GM21576 (cell line): Measurements from ENCODE around the gene GMCL2.

Experiments used
- ATAC-seq: cut with Tn5 transposase; IDR thresholded peaks from one replicate; pipeline ENCODE4 v1.9.1; 2021; ENCODE audit warnings: mild to moderate bottlenecking, moderate library complexity; ENCODE audit not compliant: unreplicated experiment

GMCL2 gene

DNA sequence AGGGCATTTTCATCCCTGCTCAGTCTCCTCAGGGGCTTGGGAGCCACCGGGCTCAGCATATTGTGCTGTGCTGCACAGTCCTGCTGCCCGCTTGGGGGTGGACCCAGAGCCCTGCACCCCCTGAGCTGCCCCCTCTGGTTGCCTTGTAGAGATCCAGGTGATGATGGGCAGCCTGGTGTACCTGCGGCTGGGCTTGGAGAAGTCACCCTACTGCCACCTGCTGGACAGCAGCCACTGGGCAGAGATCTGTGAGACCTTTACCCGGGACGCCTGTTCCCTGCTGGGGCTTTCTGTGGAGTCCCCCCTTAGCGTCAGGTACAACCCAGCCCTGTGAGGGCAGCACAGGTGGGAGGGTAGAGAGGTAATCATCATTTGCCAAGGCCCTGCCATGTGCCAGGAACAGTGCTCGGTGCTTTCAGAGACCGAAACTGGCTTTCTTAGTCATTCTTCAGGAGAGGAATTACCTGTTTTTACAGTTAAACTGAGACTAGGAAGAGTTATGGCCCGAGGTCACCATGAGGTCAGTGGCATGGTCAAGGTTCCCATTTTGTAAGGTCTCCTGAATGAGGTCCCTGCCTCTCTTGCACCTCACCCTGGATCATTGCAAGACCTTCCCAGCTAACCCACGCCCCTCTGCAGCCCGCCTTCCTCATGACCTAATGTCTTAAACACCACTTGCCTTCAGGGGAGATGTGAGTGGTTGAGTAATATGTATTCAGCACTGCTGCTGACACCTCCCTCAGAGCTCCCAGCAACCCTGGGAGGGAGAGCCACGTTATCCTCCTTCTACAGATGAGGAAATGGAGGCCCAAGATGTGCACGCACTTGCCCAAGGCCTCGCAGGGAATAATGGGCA is 41.0 kb downstream of the GMCL2 start:
- peak; percentile 57 for ATAC-seq

- no peak for ATAC-seq
Measured at GRCh38 chr5:178143901-178144300, 43.3 kb downstream of the GMCL2 start.

DNA sequence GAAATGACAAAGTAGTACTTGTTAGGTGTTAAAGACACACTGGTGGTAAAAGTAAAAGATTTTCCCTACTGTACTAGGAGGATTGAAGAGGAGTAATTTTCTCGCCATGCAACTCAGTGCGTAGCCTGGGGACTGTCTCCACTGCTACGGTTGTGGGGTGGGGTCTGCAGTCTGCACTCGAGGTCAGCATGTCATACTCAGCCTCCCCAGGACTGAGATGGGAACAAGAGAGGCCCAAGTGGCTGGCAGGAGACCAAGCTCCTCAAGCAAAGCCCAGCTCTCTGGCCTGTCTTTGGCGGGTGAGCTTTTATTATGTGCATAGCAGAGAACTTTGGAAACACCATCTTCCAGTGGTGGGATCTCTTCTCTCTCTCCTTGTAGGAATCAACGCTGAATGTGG is 43.9 kb downstream of the GMCL2 start:
- no peak for ATAC-seq

DNA sequence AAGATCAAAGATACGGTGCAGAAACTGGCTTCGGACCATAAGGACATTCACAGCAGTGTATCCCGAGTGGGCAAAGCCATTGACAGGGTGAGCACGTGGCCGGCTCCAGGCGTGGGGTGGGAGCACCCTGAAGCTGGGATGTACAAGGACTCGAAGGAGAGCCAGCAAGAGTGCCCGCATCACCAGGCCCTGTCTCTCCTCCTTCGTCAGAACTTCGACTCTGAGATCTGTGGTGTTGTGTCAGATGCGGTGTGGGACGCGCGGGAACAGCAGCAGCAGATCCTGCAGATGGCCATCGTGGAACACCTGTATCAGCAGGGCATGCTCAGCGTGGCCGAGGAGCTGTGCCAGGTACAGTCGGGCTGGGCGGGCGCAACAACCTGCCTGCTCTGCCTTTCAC is 44.5 kb downstream of the GMCL2 start:
- no peak for ATAC-seq

DNA sequence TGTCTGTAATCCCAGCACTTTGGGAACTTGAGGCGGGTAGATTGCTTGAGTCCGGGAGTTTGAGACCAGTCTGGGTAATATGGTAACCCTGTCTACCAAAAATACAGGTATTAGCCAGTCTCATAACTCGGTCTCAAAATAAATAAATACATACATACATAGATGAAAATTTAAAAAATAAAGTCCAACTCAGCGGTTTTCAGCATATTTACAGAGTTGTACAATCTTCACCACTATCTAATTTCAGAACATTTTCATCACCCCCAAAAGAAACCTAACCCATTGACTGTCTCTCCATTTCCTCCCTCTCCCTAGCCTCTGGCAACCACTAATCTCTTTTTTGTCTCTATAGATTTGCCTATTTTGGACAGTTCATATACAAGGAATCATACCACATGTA is 45.6 kb downstream of the GMCL2 start:
- no peak for ATAC-seq

- ATAC-seq, result no peak
Measured at GRCh38 chr5:178137991-178138390, 49.2 kb downstream of the GMCL2 start.

DNA sequence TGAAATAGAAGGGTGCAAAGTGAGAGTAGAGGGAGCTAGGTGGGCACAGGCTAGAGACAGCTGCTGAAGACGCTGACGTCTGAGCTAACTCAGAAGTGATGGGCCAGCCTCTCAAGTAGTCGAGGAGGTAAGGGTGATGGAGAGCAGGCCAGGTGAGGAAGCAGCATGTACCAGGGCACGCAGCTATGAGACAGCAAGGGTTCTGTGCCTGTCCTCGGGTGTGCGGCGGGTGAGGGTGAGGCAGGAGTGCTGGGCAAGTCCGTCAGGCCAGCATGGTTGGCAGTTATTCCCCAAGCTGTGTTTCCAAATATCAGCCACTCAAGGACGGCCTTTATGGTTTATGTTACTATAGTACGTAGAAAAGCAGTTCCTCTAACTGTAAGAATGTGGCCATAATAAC is 50.2 kb downstream of the GMCL2 start:
- no peak for ATAC-seq
